Spleen (tissue), 11 donors: ENCODE measurements around the gene DIDO1. TPM values are rescaled to one million over a fixed set of nuclear protein-coding genes. Genes with fewer than 3 reads are reported as not detected.

ENCODE experiments used
- DNase-seq: peaks from one replicate; pipeline ENCODE4 v3.0.0-alpha.2; 2020
- H3K27ac ChIP-seq, 8 donors: fragments of 200-600 bp; sonication (generic) in 7 of 8; 1 replicate in 4 of 8; 2 replicates in 4 of 8; pipeline versions ENCODE4 v1.5.0 to v1.8.0; 2016 to 2021; ENCODE audit warnings: inconsistent platforms in 4 of 8, mild to moderate bottlenecking in 4 of 8, moderate library complexity in 1 of 8
- H3K27me3 ChIP-seq, 7 donors: fragments of 200-600 bp; sonication (generic) in 6 of 7; replicated peaks in 1 of 7; 1 replicate in 4 of 7; 2 replicates in 3 of 7; pipeline versions ENCODE4 v1.5.0 to v1.8.0; 2016 to 2021; ENCODE audit warnings: inconsistent platforms in 3 of 7, mild to moderate bottlenecking in 1 of 7
- H3K36me3 ChIP-seq, 6 donors: fragments of 200-600 bp; sonication (generic) in 5 of 6; 1 replicate in 4 of 6; 2 replicates in 2 of 6; pipeline versions ENCODE4 v1.5.0 to v1.8.0; 2016 to 2021; ENCODE audit warnings: inconsistent platforms in 2 of 6
- H3K4me1 ChIP-seq, 6 donors: fragments of 200-600 bp; sonication (generic) in 5 of 6; 1 replicate in 3 of 6; 2 replicates in 3 of 6; pipeline versions ENCODE4 v1.5.0 to v1.8.0; 2016 to 2021; ENCODE audit warnings: inconsistent platforms in 3 of 6
- H3K4me3 ChIP-seq, 8 donors: fragments of 200-600 bp; sonication (generic) in 7 of 8; 1 replicate in 4 of 8; 2 replicates in 4 of 8; pipeline versions ENCODE4 v1.5.0 to v1.8.0; 2016 to 2021; ENCODE audit warnings: inconsistent platforms in 4 of 8, mild to moderate bottlenecking in 4 of 8, moderate library complexity in 2 of 8
- H3K9me3 ChIP-seq, 8 donors: fragments of 200-600 bp; sonication (generic) in 7 of 8; 1 replicate in 4 of 8; 2 replicates in 4 of 8; pipeline versions ENCODE4 v1.5.0 to v1.8.0; 2016 to 2021; ENCODE audit warnings: inconsistent platforms in 4 of 8
- POLR2A ChIP-seq, 3 donors: fragments of 450-650 bp; IDR thresholded peaks; one replicate each; pipeline ENCODE4 v1.5.1; 2017; ENCODE audit warnings: antibody characterized with exemption in 3 of 3, mild to moderate bottlenecking in 1 of 3
- POLR2AphosphoS5 ChIP-seq, 3 donors: sonication (generic); formaldehyde crosslinking; IDR thresholded peaks; one replicate each; pipeline ENCODE4 v1.5.1; 2017; ENCODE audit warnings: antibody characterized with exemption in 3 of 3
- WGBS, 5 donors: extraction: QIAGEN DNeasy Blood & Tissue Kit in 3 of 5; methylation state at CpG; one replicate each; pipeline versions ENCODE4 v1.1.5 to v1.1.7; 2013 to 2018; 5-methylcytosine and 5-hydroxymethylcytosine counted together
- intact Hi-C: fragments of 100-400 bp; cut with DNase I; formaldehyde crosslinking; loops from one replicate; pipeline ENCODE4 v1.15.0; 2023; ENCODE audit warnings: low total_unique reads
- polyA plus RNA-seq, 3 donors: library from polyadenylated mRNA; stranded (reverse); fragments of 200-250 nt; gene quantifications; one replicate each; pipeline ENCODE4 v1.2.1, GENCODE V29; 2013
- total RNA-seq, 7 donors: library from RNA; depleted of rRNA in 3 of 7; stranded (reverse); fragments of >200 nt in 3 of 7; fragmentation: NEBNext Ultra II Directional in 4 of 7; extraction: Animal tissue kit (Norgen Biotek cat#: 25700) in 4 of 7; gene quantifications; one replicate each; pipeline versions ENCODE4 v1.1.0 to v1.2.1, GENCODE V29; 2016 to 2021
- TF ChIP-seq, protein P1 (sequence below), 11 experiments: fragments of 200-600 bp in 7 of 11; fragments of 450-650 bp in 4 of 11; sonication (generic) in 4 of 11; IDR thresholded peaks in 8 of 11; conservative IDR thresholded peaks in 3 of 11; 1 replicate in 7 of 11; 2 replicates in 4 of 11; pipeline versions ENCODE4 v1.4.0 to v1.8.0; 2016 to 2021; ENCODE audit warnings: antibody characterized with exemption in 11 of 11, inconsistent platforms in 4 of 11, mild to moderate bottlenecking in 1 of 11
- donor health status: healthy with polysubstance abuse.
- donor health status: DM: no; HTN: no; CAD: no; lungs with moderate emphysema.
- donor health status: DM: no; HTN: no; CAD: no.
- donor health status: Bipolar disorder and iron deficiency.
- donor health status: healthy.
- donor health status: DM: no; HTN: no; CAD: no.
- donor health status: DM: yes; HTN: yes; CAD: no.

Gene DIDO1
- total and polyA plus RNA-seq, 10 donors, result 17.4 to 79.6 (median 66.9) TPM

DNA sequence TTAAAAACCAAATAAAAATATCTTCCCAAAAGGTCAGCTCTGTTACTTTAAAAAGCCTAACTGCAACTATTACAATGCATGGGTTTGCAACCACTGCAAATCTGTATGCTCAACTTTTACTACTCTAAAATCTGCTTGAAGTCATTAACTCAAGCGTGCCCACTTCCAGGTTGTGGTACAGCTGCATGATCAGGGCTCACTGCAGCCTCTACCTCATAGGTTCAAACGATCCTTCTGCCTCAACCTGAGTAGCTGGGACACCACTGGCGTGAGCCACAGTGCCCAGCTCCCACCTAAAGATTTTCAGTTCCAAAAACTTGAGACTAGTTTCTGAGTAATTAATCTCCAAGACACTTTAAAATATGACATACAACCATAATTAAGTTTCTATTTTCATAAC is 8.2 kb downstream of the DIDO1 start:
- H3K4me3 ChIP-seq, result peak overlapping the region in 1 of 8 donors; percentile 48
- TF ChIP-seq POLR2A (IDR thresholded peaks at IDR 0.05) (no peak), POLR2AphosphoS5 (IDR thresholded peaks at IDR 0.05) (no peak)
- TF ChIP-seq, protein P1, sequence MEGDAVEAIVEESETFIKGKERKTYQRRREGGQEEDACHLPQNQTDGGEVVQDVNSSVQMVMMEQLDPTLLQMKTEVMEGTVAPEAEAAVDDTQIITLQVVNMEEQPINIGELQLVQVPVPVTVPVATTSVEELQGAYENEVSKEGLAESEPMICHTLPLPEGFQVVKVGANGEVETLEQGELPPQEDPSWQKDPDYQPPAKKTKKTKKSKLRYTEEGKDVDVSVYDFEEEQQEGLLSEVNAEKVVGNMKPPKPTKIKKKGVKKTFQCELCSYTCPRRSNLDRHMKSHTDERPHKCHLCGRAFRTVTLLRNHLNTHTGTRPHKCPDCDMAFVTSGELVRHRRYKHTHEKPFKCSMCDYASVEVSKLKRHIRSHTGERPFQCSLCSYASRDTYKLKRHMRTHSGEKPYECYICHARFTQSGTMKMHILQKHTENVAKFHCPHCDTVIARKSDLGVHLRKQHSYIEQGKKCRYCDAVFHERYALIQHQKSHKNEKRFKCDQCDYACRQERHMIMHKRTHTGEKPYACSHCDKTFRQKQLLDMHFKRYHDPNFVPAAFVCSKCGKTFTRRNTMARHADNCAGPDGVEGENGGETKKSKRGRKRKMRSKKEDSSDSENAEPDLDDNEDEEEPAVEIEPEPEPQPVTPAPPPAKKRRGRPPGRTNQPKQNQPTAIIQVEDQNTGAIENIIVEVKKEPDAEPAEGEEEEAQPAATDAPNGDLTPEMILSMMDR (IDR thresholded peaks at IDR 0.05 in 8 of 11, conservative IDR thresholded peaks at IDR 0.05 in 3 of 11), result no peak
- peak overlapping the region in 3 of 8 donors; percentile 51 to 77 (median 63) for H3K27ac ChIP-seq
- intact Hi-C loops, result no loop called here
- peaks cover 83 to 100% (median 100%) of the 10 kb centered on the region in 6 donors for H3K4me1 ChIP-seq
- no peak for DNase-seq
- H3K27me3 ChIP-seq, result no peaks in the 10 kb centered on the region
- H3K36me3 ChIP-seq, result peaks cover 0 to 13% (median 8%) of the 10 kb centered on the region in 6 donors
- WGBS, 5 donors, result 14 to 30% (median 24%) methylated on average over 3 of the region's 3 CpGs
- H3K9me3 ChIP-seq, result no peaks in the 10 kb centered on the region

DNA sequence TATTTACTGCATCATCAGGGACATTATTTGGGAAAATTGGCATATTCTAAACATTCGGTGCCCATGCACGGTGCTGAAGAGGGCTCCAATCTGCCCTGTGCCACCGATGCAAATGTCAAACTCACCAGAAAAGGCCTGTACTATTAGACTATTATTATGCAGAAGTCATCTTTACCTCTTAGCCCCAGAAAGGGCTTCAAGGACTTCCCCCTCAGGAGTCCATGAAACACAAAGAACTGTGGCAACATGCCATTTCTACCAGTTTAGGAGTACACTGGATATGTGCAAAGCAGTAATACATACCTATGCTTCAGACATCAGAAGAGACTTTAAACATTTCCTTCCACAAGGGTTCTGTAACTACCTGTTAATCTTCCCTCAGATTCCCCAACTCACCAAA is 8.6 kb downstream of the DIDO1 start:
- DNase-seq, result no peak
- no peaks in the 10 kb centered on the region for H3K9me3 ChIP-seq
- intact Hi-C loops, result no loop called here
- TF ChIP-seq, protein P1 (IDR thresholded peaks at IDR 0.05 in 8 of 11, conservative IDR thresholded peaks at IDR 0.05 in 3 of 11), result no peak
- TF ChIP-seq POLR2AphosphoS5 (IDR thresholded peaks at IDR 0.05) (no peak), POLR2A (IDR thresholded peaks at IDR 0.05) (no peak)
- H3K27me3 ChIP-seq, result no peaks in the 10 kb centered on the region
- 46 to 75% (median 56%) methylated on average over 3 of the region's 3 CpGs for WGBS, 5 donors
- peaks cover 0 to 18% (median 12%) of the 10 kb centered on the region in 6 donors for H3K36me3 ChIP-seq
- peaks cover 82 to 100% (median 100%) of the 10 kb centered on the region in 6 donors for H3K4me1 ChIP-seq
- H3K27ac ChIP-seq, result peak overlapping the region in 2 of 8 donors; percentile 63 to 77
- H3K4me3 ChIP-seq, result peak overlapping the region in 1 of 8 donors; percentile 48

DNA sequence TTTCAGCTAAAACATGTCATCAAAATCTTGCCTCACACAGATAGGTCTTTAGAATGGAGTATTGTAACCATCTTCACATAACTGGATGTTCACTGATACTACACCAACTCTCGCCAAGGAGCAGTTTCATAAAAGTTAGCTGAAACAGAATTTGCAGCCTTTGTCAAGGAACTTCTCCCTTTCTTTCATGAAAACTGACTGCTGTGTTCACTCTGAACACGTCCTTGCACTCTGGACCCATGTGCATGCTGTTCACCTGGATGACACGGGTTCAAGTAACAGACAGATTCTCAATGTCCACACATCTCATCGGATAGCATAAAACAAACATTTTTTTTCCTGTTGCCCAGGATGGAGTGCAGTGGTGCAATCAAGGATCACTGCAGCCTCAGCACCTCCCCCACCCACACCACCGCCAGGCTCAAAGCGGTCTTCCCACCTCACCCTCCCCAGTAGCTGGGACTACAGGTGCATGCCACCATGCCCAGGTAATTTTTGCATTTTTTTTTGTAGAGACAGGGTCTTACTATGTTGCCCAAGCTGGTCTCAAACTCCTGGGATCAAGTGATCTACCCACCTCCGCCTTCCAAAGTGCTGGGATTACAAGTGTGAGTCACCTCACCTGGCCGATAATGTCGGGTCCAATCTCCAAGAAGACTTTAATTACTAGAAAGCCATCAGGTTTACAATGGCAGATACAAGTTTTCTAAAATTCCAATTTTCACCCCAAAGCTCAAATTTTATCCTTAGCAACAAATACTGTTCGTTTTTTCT is 9.4 kb downstream of the DIDO1 start:
- no peaks in the 10 kb centered on the region for H3K9me3 ChIP-seq
- peaks cover 0 to 26% (median 20%) of the 10 kb centered on the region in 6 donors for H3K36me3 ChIP-seq
- WGBS, 5 donors, result 78 to 87% (median 82%) methylated on average over 10 of the region's 10 CpGs
- H3K4me1 ChIP-seq, result peaks cover 78 to 100% (median 95%) of the 10 kb centered on the region in 6 donors
- intact Hi-C loops, result no loop called here
- no peak for DNase-seq
- TF ChIP-seq POLR2AphosphoS5 (IDR thresholded peaks at IDR 0.05) (no peak), POLR2A (IDR thresholded peaks at IDR 0.05) (no peak)
- TF ChIP-seq, protein P1 (IDR thresholded peaks at IDR 0.05 in 8 of 11, conservative IDR thresholded peaks at IDR 0.05 in 3 of 11), result no peak
- H3K4me3 ChIP-seq, result no peak overlapping the region
- H3K27ac ChIP-seq, result peak overlapping the region in 1 of 8 donors; percentile 5
- no peaks in the 10 kb centered on the region for H3K27me3 ChIP-seq

DNA sequence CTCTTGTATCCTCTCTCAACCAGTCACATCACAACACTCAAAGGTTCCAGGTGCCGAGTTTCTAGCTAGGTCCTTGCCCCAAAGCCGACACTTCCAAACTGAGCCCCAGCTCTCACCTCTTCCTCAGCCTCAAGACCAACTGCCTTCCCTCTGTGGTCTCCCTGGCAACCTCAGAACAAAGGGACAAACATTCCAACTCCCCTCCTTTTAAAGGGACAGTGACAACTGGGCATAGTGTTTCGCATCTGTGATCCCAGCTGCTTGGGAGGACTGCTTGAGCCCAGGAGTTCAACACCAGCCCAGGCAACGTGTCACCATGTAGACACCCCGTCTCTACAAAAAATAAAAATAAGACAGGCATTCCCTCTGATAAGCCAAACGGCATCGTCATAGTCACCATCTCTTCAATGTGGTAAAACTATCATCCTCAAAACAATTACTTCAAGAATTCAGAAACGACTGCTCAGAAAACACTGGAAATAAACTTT is 11.3 kb downstream of the DIDO1 start:
- 43 to 58% (median 54%) methylated on average over 8 of the region's 8 CpGs for WGBS, 5 donors
- Histone ChIP-seq H3K27me3 (no peaks in the 10 kb centered on the region), H3K9me3 (no peaks in the 10 kb centered on the region), H3K36me3 (peaks cover 4 to 45% (median 39%) of the 10 kb centered on the region in 6 donors), H3K27ac (peak overlapping the region in 1 of 8 donors; percentile 18), H3K4me3 (peak overlapping the region in 2 of 8 donors; percentile 1 to 18), H3K4me1 (peaks cover 62 to 93% (median 79%) of the 10 kb centered on the region in 6 donors)
- TF ChIP-seq POLR2AphosphoS5 (IDR thresholded peaks at IDR 0.05) (no peak), POLR2A (IDR thresholded peaks at IDR 0.05) (no peak)
- TF ChIP-seq, protein P1 (IDR thresholded peaks at IDR 0.05 in 8 of 11, conservative IDR thresholded peaks at IDR 0.05 in 3 of 11), result no peak
- DNase-seq, result no peak
- intact Hi-C loops, result no loop called here
